ENCODE data around the gene TPRX2. TPM values are rescaled to one million over a fixed set of nuclear protein-coding genes. Genes with fewer than 3 reads are reported as not detected.
"Not testable (repeated sequence)": the region's sequence is repeated elsewhere in the genome, so short reads cannot be mapped to it uniquely, and the experiment has no call there.

Gene TPRX2
- not detected in 2 replicates for total RNA-seq

DNA sequence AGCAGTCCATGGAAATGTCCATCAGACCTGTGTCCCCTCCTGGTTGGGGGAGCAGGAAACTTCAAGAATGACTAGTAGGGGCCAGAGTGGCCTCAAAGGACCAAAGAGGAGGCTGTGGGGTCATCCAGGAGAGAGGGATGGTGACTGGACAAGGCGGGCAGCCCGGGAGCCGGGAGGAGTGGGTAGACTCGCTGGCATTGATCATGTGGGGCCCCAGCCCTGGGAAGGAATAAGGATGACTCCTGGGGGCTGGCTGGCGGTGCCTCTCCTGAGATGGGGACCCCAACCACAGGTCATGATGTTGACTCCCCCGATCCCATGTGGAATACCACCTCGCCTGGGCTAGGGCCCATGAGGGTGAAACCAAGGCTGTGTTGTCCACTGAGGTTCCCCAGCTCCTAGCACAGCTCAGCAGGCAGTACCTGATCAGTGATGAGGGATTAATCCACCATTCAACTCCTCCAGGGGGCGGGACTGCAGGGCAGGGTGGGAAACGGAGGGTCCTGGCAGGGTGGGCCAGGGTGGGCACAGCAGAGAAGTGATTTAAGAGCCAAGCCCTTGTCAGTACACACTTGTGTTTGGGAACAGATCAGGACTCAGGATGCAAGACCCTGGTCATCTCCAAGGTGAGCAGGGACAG, at the start of gene TPRX2:
TPRX2 (plus strand) TSS at position 590 of the 640 bp plus-strand sequence; CDS start at position 602, 12 bp downstream.
- not testable (repeated sequence) for DNase-seq (ENCODE audit: low read depth in 2 of 2)

DNA sequence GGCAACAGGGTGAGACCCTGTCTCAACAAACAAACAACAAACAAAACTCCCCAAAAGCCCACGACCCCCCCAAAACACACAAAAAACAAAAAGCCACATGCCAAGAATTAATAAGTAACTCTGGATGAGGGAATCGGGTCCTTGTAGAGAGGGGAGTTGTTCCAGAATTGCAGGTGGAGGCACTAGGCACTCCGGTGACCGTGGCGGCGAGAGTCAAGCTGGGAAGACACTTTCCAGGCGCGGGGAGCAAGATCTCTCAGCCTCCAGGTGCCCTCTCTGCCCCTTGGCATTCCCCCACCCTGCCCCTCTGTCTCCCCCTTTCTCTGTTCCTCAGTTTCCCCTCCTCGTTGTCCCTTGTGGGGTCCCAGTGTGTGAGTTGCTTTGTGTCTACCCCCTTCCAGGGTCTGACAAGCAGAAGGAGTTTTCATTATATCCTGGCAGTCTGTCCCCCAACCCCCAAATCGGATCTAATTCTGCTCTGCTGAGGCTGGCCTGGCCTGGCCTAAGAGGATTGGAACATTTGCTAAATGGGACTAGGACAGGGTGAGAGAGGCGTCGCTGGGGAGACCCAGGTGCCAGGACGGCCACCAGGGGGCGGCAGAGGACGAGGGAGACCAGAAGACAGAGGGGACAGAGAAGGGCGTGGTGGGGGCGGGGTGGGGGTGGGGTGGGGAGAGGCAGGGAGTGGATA, 45.6 kb upstream of the TPRX2 start:
- peak; percentile 17 to 55 for DNase-seq (ENCODE audit: low read depth in 2 of 2)

DNA sequence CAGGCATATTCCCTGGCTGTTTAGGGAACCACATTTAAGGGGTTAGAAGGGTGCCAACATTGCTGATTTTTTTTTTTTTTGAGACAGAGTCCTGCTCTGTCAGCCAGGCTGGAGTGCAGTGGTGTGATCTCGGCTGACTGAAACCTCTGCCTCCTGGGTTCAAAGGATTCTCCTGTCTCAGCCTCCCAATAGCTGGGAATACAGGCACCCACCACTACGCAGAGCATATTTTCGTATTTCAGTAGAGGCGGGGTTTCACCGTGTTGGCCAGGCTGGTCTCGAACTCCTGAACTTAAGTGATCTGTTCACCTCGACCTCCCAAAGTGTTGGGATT, 45.1 kb upstream of the TPRX2 start:
- DNase-seq (ENCODE audit: low read depth in 2 of 2), result no peak

DNA sequence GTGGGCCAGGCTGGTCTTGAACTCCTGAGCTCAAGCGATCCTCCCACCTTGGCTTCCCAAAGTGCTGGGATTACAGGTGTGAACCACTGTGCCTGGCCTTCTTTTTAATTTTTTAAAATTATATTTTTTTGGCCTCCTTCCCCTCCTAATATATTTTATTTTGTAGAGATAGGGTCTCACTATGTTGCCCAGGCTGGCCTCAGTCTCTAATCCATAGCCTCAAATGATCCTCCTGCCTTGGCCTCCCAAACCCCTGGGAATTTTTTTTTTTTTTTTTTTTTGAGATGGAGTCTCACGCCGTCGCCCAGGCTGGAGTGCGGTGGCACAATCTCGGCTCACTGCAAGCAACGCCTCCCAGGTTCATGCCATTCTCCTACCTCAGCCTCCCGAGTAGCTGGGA, 42.8 kb upstream of the TPRX2 start:
- DNase-seq (ENCODE audit: low read depth in 2 of 2), result not testable (repeated sequence)

- not testable (repeated sequence) for DNase-seq (ENCODE audit: low read depth in 2 of 2)
Observed at GRCh38 chr19:47818221-47818620, 40.8 kb upstream of the TPRX2 start.

DNA sequence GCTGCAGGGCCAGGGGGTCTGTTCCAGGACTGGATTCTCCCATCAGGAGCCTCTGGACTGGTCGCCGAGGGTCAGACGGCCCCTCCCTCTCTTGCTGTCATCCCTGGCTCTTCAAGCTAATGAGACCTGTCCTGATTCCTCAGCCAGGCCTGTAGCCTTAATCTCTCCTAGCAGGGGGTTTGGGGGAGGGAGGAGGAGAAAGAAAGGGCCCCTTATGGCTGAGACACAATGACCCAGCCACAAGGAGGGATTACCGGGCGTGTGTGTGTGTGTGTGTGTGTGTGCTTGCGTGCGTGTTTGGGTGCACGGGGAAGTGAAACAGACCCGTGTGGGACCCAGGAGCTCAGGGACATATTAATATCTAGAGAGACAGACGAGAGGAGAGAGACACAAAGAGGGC, 39.2 kb upstream of the TPRX2 start:
- no peak for DNase-seq (ENCODE audit: low read depth in 2 of 2)

- DNase-seq (ENCODE audit: low read depth in 2 of 2), result no peak
Observed at GRCh38 chr19:47820410-47820809, 38.6 kb upstream of the TPRX2 start.

- no peak for DNase-seq (ENCODE audit: low read depth in 2 of 2)
Observed at GRCh38 chr19:47821460-47822020, 37.5 kb upstream of the TPRX2 start, which contains the start of gene CRX. Gene CRX, plus strand, starts transcription at chr19:47821937. Its CDS starts 12,507 bp downstream, at chr19:47834444.

DNA sequence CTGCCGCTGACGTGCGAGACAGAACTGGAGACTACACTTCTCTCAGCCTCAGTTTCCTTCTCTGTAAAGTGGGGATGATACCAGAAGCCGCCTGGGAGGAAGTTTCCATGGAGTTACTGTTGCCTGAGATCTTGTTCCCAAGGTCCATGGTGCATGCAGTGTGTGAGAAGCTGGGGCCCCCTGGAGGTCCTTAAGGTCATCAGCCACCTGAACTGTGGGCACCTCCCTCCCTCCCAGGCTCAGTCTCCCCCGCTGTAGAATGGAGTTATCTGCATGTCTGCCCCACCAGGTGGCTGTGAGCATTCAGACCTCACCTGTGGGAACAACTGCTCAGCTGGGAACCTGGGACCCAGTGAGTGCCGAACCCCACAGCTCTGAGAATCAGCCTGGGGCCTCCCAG, 34.6 kb upstream of the TPRX2 start:
- no peak for DNase-seq (ENCODE audit: low read depth in 2 of 2)

GRCh38 chr19:47826800-47827199, 32.2 kb upstream of the TPRX2 start:
- DNase-seq (ENCODE audit: low read depth in 2 of 2), result no peak

- no peak for DNase-seq (ENCODE audit: low read depth in 2 of 2)
Observed at GRCh38 chr19:47832723-47833122, 26.3 kb upstream of the TPRX2 start.

DNA sequence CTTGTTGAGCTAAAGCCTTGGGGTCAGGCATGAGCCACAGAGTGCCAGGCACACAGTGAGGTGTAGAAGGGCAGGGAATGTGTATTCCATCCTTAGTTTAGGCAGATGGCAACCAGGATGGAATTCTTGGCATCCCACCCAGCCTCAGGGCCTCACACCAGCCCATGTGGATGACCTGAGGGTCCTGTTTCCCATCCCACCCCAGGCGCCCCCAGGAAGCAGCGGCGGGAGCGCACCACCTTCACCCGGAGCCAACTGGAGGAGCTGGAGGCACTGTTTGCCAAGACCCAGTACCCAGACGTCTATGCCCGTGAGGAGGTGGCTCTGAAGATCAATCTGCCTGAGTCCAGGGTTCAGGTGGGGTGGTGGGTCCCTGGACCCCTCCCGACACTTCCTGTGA, 23.0 kb upstream of the TPRX2 start:
- DNase-seq (ENCODE audit: low read depth in 2 of 2), result no peak

GRCh38 chr19:47839411-47839810, 19.6 kb upstream of the TPRX2 start:
- DNase-seq (ENCODE audit: low read depth in 2 of 2), result no peak

- no peak for DNase-seq (ENCODE audit: low read depth in 2 of 2)
Observed at GRCh38 chr19:47839913-47840312, 19.1 kb upstream of the TPRX2 start.

GRCh38 chr19:47842941-47843340, 16.1 kb upstream of the TPRX2 start:
- no peak for DNase-seq (ENCODE audit: low read depth in 2 of 2)

DNA sequence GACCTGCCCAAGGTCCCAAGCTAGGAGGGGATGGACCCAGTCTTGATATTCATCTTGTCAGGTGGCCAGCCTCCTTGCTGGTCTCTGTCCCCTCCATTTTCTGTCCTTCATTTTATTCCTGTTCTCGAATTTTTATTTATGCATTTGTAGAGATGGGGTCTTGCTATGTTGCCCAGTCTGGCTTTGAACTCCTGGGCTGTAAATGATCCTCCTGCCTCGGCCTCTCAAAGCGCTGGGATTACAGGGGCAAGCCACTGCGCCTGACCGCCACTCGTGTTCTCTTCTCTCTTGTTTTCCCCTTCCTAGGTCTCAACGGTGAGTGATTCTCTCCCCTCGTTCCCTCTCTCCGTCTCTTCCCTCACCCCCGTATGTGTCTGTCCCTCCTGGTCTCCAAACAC, 10.6 kb upstream of the TPRX2 start:
- no peak for DNase-seq (ENCODE audit: low read depth in 2 of 2)

GRCh38 chr19:47848823-47849473, 10.1 kb upstream of the TPRX2 start:
- DNase-seq (ENCODE audit: low read depth in 2 of 2), result peak in 1 of 2 donors; percentile 10

GRCh38 chr19:47853003-47853402, 6.0 kb upstream of the TPRX2 start:
- DNase-seq (ENCODE audit: low read depth in 2 of 2), result no peak

- DNase-seq (ENCODE audit: low read depth in 2 of 2), result no peak
Observed at GRCh38 chr19:47854459-47854858, 4.6 kb upstream of the TPRX2 start.

- DNase-seq (ENCODE audit: low read depth in 2 of 2), result not testable (repeated sequence)
Observed at GRCh38 chr19:47858231-47858630, 804 bp upstream of the TPRX2 start.

DNA sequence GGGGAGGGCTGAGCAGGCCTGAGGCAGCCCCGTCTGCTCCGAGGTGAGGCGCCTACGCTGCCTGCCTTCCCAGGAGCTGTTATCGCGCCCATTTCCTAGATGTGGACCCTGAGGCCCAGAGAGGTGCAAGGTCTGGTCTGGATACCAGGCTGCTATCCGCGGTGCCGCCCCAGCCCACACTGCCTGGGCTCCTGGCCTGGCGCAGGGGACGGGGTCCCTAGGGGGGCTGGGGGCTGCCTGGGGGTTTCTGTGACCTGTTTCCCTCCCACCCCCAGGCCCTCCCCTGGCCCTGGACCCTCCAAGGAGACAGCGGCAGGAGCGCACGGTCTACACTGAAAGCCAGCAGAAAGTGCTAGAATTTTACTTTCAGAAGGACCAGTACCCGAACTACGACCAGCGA, 803 bp downstream of the TPRX2 start:
- DNase-seq (ENCODE audit: low read depth in 2 of 2), result not testable (repeated sequence)

DNA sequence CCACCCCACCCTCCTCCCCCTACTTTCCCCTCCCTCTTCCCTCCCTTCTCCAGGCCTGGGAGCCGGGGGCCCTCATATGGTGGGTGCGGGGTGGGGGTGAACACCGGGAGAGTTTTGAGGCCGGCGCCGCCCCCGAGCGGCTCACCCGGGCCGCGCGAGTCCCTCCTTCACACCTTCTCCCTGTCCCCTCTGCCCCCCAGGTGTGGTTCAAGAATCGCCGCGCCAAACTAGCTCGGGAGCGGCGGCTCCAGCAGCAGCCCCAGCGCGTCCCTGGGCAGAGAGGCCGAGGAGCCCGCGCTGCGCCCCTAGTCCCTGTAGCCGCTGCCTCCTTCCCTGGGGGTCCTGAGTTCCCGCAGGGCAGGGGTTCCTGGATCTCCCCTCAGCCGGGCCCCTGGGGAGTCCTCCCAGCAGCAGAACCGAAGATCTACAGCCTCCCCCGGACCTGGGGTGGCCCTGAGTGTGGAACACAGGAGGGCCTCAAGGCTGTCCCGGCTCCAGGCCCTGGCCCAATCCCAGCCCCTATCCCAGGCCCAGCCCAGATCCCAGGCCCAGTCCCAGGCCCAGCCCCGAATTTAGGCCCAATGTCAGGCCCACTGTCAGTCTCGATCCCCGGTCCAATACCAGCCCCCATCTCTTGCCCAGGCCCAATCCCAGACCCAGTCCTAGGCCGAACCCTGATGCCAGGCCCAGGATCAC, 1.7 kb downstream of the TPRX2 start:
- DNase-seq (ENCODE audit: low read depth in 2 of 2), result no peak
